ENCODE measurements around the gene NAP1L5. TPM values are rescaled to one million over a fixed set of nuclear protein-coding genes. Genes with fewer than 3 reads are reported as not detected.

Gene NAP1L5, protein sequence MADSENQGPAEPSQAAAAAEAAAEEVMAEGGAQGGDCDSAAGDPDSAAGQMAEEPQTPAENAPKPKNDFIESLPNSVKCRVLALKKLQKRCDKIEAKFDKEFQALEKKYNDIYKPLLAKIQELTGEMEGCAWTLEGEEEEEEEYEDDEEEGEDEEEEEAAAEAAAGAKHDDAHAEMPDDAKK
- total RNA-seq: 9.7 TPM

DNA sequence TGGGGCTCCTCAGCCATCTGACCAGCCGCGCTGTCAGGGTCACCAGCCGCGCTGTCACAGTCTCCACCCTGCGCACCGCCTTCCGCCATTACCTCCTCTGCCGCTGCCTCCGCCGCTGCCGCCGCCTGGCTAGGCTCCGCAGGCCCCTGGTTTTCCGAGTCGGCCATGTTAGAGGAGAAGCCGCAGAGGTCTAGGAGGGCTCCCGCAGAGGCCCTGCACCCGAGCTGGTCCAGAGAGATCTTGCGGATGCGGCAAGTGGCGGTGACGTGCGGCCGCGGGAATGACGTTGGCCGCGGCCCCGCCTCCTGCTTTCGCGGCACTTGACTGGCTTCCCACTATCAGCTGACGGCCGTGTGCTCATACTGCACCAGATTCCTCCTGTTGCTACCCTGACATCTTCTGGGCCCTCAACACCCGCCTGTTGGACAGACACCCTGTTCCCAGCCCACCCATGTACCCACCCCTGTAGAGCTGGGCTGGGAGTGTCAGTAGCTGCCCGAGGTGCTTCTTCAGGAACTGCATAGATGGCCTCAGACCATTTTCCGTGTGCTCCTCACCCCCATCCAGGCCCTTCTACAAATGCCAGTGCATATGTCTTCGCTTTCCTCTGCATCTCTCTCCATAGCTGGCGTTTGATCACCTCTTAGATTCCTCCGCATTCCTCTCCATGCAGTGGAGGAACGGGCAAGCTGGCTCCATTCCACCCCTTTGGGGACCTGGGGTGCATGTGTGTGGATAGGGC lies at the start of gene NAP1L5:
Gene NAP1L5, minus strand, starts transcription at position 242 of the 742 bp plus-strand sequence. Its CDS starts 75 bp downstream, at position 167.

Small RNA genes lying within 50 kb of the gene (small RNA-seq; reads per million reads assigned to genes)
- gene RF02115 (ENCODE audit: low replicate concordance) (not detected), gene RNU6-33P (ENCODE audit: low replicate concordance) (not detected)

Other genes with a start within 250 kb of the NAP1L5 start
- gene HERC5, start 240.7 kb downstream of the NAP1L5 start, total RNA-seq: 4.9 TPM
- 94.6 TPM for gene PYURF, start 174.1 kb downstream of the NAP1L5 start, total RNA-seq
- gene HERC3, start 105.3 kb downstream of the NAP1L5 start, total RNA-seq: 28.8 TPM

All from metanephros (tissue), 2 donors.